GM12878 (cell line): ENCODE results near the gene TSHZ3. TPM values are rescaled to one million over a fixed set of nuclear protein-coding genes. Genes with fewer than 3 reads are reported as not detected.

Source experiments
- ATAC-seq: fragments of 200-7000 bp; cut with Tn5 transposase; 3 replicates; pipeline ENCODE4 v1.9.1; 2020; ENCODE audit warnings: mild to moderate bottlenecking, moderate library complexity
- BruUV-seq: library from RNA; stranded (reverse); fragments of 400-500 nt; replicated peaks from 2 replicates; lab custom pipeline; 2021; lab: Mats Ljungman, UMichigan
- CTCF ChIA-PET: fragments of 300-600 bp; sonication (Branson Sonifier 250); formaldehyde crosslinking; extraction: SDS; loops from one replicate; lab custom pipeline; 2021; ENCODE audit warnings: inconsistent platforms; lab: Yijun Ruan, JAX
- POLR2A ChIA-PET: fragments of 350-600 bp; formaldehyde crosslinking; extraction: SDS; loops from one replicate; lab custom pipeline; 2021; ENCODE audit warnings: inconsistent platforms; lab: Charles Lee
- RAD21 ChIA-PET: fragments of 300-600 bp; sonication (Branson Sonifier 250); formaldehyde crosslinking; loops from one replicate; lab custom pipeline; 2023; ENCODE audit warnings: antibody characterized with exemption; ENCODE audit not compliant: unreplicated experiment; lab: Charles Lee
- SMC1A ChIA-PET: fragments of 300-600 bp; sonication (Branson Sonifier 250); formaldehyde crosslinking; loops from one replicate; lab custom pipeline; 2023; ENCODE audit not compliant: unreplicated experiment, uncharacterized antibody; lab: Charles Lee
- DNase-seq: peaks from one replicate; pipeline ENCODE4 v3.0.0-alpha.2; 2011; ENCODE audit warnings: low read depth, low spot score
- FAIRE-seq: peaks from 3 replicates; lab custom pipeline; 2011; peaks lifted over from hg19 to GRCh38; lab: Jason Lieb, UNC
- H2AFZ ChIP-seq: 2 replicates; pipeline ENCODE4 v1.6.0; 2011; ENCODE audit warnings: low read depth, low read length, control low read depth; ENCODE audit not compliant: control insufficient read depth
- H3K27ac ChIP-seq: 2 replicates; pipeline ENCODE4 v1.5.1; 2011; ENCODE audit warnings: control low read depth; ENCODE audit not compliant: control insufficient read depth, insufficient read depth
- H3K27me3 ChIP-seq, 2 experiments: replicated peaks in 1 of 2; 2 replicates each; pipeline versions ENCODE4 v1.6.0 to v1.6.1; 2011; ENCODE audit warnings: low read length in 1 of 2; ENCODE audit not compliant: control insufficient read depth in 2 of 2, insufficient read depth in 2 of 2
- H3K36me3 ChIP-seq, 2 experiments: 2 replicates each; pipeline ENCODE4 v1.5.1; 2011; ENCODE audit warnings: low read length in 1 of 2; ENCODE audit not compliant: control insufficient read depth in 2 of 2, insufficient read depth in 2 of 2
- H3K4me1 ChIP-seq: 2 replicates; pipeline ENCODE4 v1.6.1; 2011; ENCODE audit warnings: mild to moderate bottlenecking, low read length, moderate library complexity, mixed read lengths; ENCODE audit not compliant: control insufficient read depth, insufficient read depth
- H3K4me2 ChIP-seq: 2 replicates; pipeline ENCODE4 v1.6.0; 2011; ENCODE audit warnings: control low read depth; ENCODE audit not compliant: control insufficient read depth, insufficient read depth
- H3K4me3 ChIP-seq: fragments of 200-600 bp; sonication (generic); 2 replicates; pipeline ENCODE4 v1.5.1; 2016
- H3K79me2 ChIP-seq: 2 replicates; pipeline ENCODE4 v1.6.0; 2011; ENCODE audit warnings: low read length; ENCODE audit not compliant: control insufficient read depth, insufficient read depth
- H3K9ac ChIP-seq: 2 replicates; pipeline ENCODE4 v1.8.0; 2011; ENCODE audit warnings: low read length, control low read depth, mixed read lengths; ENCODE audit not compliant: control insufficient read depth, insufficient read depth
- H3K9me3 ChIP-seq: replicated peaks from 3 replicates; pipeline ENCODE4 v1.5.1; 2011; ENCODE audit warnings: mild to moderate bottlenecking, low read length; ENCODE audit not compliant: control insufficient read depth, insufficient read depth
- H4K20me1 ChIP-seq: 2 replicates; pipeline ENCODE4 v1.6.0; 2011; ENCODE audit not compliant: control insufficient read depth, insufficient read depth
- ATF2 ChIP-seq: IDR thresholded peaks from 2 replicates; pipeline ENCODE4 v1.6.1; 2012; ENCODE audit warnings: low read length, inconsistent platforms
- CHD2 ChIP-seq: IDR thresholded peaks from 2 replicates; pipeline ENCODE4 v1.6.1; 2011; ENCODE audit warnings: low read depth, low read length, improper control_type of control experiment, borderline replicate concordance
- CTCF ChIP-seq, 3 experiments: IDR thresholded peaks in 2 of 3; conservative IDR thresholded peaks in 1 of 3; 2 replicates each; pipeline ENCODE4 v1.5.1; 2011; ENCODE audit warnings: low read depth in 3 of 3, low read length in 3 of 3, mild to moderate bottlenecking in 3 of 3, control low read depth in 2 of 3, moderate library complexity in 2 of 3, inconsistent platforms in 1 of 3, mixed read lengths in 1 of 3; ENCODE audit not compliant: control insufficient read depth in 2 of 3, insufficient read depth in 1 of 3; ENCODE audit errors: extremely low read depth in 1 of 3
- E2F8 ChIP-seq: fragments of 450-650 bp; IDR thresholded peaks from 2 replicates; pipeline ENCODE4 v1.6.1; 2018; ENCODE audit warnings: mild to moderate bottlenecking, low read depth, moderate library complexity; ENCODE audit not compliant: partially characterized antibody
- HDGF ChIP-seq: fragments of 450-650 bp; IDR thresholded peaks from 2 replicates; pipeline ENCODE4 v1.6.1; 2016; ENCODE audit warnings: antibody characterized with exemption
- IRF5 ChIP-seq: fragments of 450-650 bp; IDR thresholded peaks from 2 replicates; pipeline ENCODE4 v1.6.1; 2017; ENCODE audit warnings: borderline replicate concordance
- KLF5 ChIP-seq: fragments of 450-650 bp; IDR thresholded peaks from 2 replicates; pipeline ENCODE4 v1.6.1; 2014; ENCODE audit warnings: mild to moderate bottlenecking; ENCODE audit not compliant: partially characterized antibody
- MYB ChIP-seq: fragments of 150-350 bp; IDR thresholded peaks from 2 replicates; pipeline ENCODE4 v1.6.1; 2014; ENCODE audit warnings: mild to moderate bottlenecking, low read depth, low read length, borderline replicate concordance
- YBX1 ChIP-seq: fragments of 450-650 bp; IDR thresholded peaks from 2 replicates; pipeline ENCODE4 v1.6.1; 2016; ENCODE audit warnings: antibody characterized with exemption
- WGBS: methylation state at CpG from one replicate; pipeline ENCODE4 v1.1.6; 2016; ENCODE audit warnings: low lambda C conversion rate; ENCODE audit not compliant: insufficient replicate concordance, insufficient coverage; ENCODE audit errors: missing lambda C conversion rate; 5-methylcytosine and 5-hydroxymethylcytosine counted together
- in situ Hi-C: fragments of 300-500 bp; cut with MboI; formaldehyde crosslinking; loops from 9 replicates; pipeline ENCODE4 v1.14.3; 2018; ENCODE audit warnings: mixed read lengths
- intact Hi-C: fragments of 100-400 bp; cut with micrococcal nuclease; formaldehyde crosslinking; loops from one replicate; pipeline ENCODE4 v1.14.2; 2022; ENCODE audit not compliant: unreplicated experiment
- polyA plus RNA-seq, 11 experiments: library from polyadenylated mRNA; depleted of rRNA in 4 of 11; unstranded in 6 of 11; stranded (reverse) in 5 of 11; fragments of >200 nt; fragmentation: Nextera tagmentation in 4 of 11; fragmentation: Illumina TruSeq in 1 of 11; extraction: Ambion mirVana in 4 of 11; extraction: Trizol in 1 of 11; gene quantifications; 1 replicate in 1 of 11; 2 replicates in 10 of 11; pipeline versions ENCODE4 v1.2.1 to v1.2.3, GENCODE V29; 2011 to 2016; ENCODE audit warnings: inconsistent platforms in 2 of 11, missing spikeins in 2 of 11, low read depth in 1 of 11
- total RNA-seq, 4 experiments: library from RNA; depleted of rRNA in 3 of 4; stranded (reverse); fragments of >200 nt in 3 of 4; fragmentation: Illumina TruSeq in 1 of 4; extraction: Trizol in 1 of 4; gene quantifications; 2 replicates each; pipeline versions ENCODE4 v1.2.1 to v1.2.3, GENCODE V29; 2013 to 2021
- TF ChIP-seq, protein P1 (sequence below): IDR thresholded peaks from 2 replicates; pipeline ENCODE4 v1.6.1; 2012; ENCODE audit warnings: low read depth, low read length, improper control_type of control experiment
- TF ChIP-seq, protein P2 (sequence below): fragments of 450-650 bp; formaldehyde crosslinking; IDR thresholded peaks from 2 replicates; pipeline ENCODE4 v1.4.0; 2020; ENCODE audit warnings: mild to moderate bottlenecking, moderate library complexity

TSHZ3 gene
- total and polyA plus RNA-seq, 10 of the 15 experiments (the other 5 are each of a cell fraction or from before 2014, with no cell fraction given): 0.23 TPM; not detected in 9

- ATAC-seq: no peak
- Histone ChIP-seq H3K4me3 (no peak overlapping the region), H2AFZ (no peak overlapping the region), H3K36me3 (no peaks in the 10 kb centered on the region), H3K27ac (no peak overlapping the region), H4K20me1 (no peaks in the 10 kb centered on the region), H3K4me1 (no peaks in the 10 kb centered on the region), H3K4me2 (no peak overlapping the region), H3K79me2 (no peaks in the 10 kb centered on the region), H3K9me3 (no peaks in the 10 kb centered on the region; the same call in 2 of the 3 replicates), H3K9ac (no peak overlapping the region), H3K27me3 (no peaks in the 10 kb centered on the region)
- in situ Hi-C loops (no loop called here), intact Hi-C loops (no loop called here)
- no peak for DNase-seq
- ChIA-PET POLR2A (no interaction called here), SMC1A (no interaction called here), CTCF (no interaction called here), RAD21 (no interaction called here)
- no TSS peak for BruUV-seq
- 48% methylated on average over 11 of the region's 11 CpGs for WGBS
- no peak for FAIRE-seq
- no peak for TF ChIP-seq E2F8
- TF ChIP-seq IRF5: no peak
- TF ChIP-seq CHD2: no peak
- no peak for TF ChIP-seq HDGF
- TF ChIP-seq, protein P1, sequence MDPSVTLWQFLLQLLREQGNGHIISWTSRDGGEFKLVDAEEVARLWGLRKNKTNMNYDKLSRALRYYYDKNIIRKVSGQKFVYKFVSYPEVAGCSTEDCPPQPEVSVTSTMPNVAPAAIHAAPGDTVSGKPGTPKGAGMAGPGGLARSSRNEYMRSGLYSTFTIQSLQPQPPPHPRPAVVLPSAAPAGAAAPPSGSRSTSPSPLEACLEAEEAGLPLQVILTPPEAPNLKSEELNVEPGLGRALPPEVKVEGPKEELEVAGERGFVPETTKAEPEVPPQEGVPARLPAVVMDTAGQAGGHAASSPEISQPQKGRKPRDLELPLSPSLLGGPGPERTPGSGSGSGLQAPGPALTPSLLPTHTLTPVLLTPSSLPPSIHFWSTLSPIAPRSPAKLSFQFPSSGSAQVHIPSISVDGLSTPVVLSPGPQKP: no peak
- TF ChIP-seq CTCF (IDR thresholded peaks at IDR 0.05 in 2 of 3, conservative IDR thresholded peaks at IDR 0.05 in 1 of 3; ENCODE audit: control insufficient read depth in 2 of 3, extremely low read depth in 1 of 3, insufficient read depth in 1 of 3, low read depth in 3 of 3, low read length in 3 of 3): no peak
- TF ChIP-seq, protein P2, sequence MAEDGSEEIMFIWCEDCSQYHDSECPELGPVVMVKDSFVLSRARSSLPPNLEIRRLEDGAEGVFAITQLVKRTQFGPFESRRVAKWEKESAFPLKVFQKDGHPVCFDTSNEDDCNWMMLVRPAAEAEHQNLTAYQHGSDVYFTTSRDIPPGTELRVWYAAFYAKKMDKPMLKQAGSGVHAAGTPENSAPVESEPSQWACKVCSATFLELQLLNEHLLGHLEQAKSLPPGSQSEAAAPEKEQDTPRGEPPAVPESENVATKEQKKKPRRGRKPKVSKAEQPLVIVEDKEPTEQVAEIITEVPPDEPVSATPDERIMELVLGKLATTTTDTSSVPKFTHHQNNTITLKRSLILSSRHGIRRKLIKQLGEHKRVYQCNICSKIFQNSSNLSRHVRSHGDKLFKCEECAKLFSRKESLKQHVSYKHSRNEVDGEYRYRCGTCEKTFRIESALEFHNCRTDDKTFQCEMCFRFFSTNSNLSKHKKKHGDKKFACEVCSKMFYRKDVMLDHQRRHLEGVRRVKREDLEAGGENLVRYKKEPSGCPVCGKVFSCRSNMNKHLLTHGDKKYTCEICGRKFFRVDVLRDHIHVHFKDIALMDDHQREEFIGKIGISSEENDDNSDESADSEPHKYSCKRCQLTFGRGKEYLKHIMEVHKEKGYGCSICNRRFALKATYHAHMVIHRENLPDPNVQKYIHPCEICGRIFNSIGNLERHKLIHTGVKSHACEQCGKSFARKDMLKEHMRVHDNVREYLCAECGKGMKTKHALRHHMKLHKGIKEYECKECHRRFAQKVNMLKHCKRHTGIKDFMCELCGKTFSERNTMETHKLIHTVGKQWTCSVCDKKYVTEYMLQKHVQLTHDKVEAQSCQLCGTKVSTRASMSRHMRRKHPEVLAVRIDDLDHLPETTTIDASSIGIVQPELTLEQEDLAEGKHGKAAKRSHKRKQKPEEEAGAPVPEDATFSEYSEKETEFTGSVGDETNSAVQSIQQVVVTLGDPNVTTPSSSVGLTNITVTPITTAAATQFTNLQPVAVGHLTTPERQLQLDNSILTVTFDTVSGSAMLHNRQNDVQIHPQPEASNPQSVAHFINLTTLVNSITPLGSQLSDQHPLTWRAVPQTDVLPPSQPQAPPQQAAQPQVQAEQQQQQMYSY: no peak
- TF ChIP-seq MYB: no peak
- no peak for TF ChIP-seq ATF2
- no peak for TF ChIP-seq KLF5
- no peak for TF ChIP-seq YBX1
Measured at GRCh38 chr19:31317570-31317969, 31.7 kb downstream of the TSHZ3 start.
